ENCODE results near the gene AFF3.

DNA sequence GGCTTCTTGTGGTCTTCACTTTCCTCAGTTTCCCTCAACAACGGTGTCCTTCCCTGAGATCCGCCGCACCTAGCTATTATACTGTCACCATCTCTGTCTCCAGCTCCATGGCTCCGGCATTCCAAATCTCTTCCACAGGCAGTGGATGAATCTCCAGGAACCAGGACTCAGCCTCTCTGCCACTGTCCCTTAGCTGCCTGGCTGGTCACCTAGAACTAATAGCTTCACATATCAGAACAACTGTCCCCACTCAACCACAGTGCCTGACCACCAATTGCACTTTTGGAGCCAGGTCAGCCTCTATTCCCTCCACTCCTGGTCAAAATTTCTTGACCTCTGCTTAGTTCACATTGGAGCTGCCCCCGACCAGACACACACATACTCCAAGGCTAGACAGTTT, 38.1 kb upstream of the AFF3 start:
- TF ChIP-seq TAF1 (IDR thresholded peaks at IDR 0.05; ENCODE audit: low read depth) (no peak), EP300 (IDR thresholded peaks at IDR 0.05; ENCODE audit: borderline replicate concordance) (no peak), RAD21 (IDR thresholded peaks at IDR 0.05; ENCODE audit: low read depth) (no peak), NFIC (IDR thresholded peaks at IDR 0.05) (no peak), TEAD4 (IDR thresholded peaks at IDR 0.05) (no peak), FOXM1 (IDR thresholded peaks at IDR 0.05; ENCODE audit: borderline replicate concordance, low read depth) (no peak), CREB1 (IDR thresholded peaks at IDR 0.05; ENCODE audit: low read depth) (no peak)
- TF ChIP-seq, protein P1, sequence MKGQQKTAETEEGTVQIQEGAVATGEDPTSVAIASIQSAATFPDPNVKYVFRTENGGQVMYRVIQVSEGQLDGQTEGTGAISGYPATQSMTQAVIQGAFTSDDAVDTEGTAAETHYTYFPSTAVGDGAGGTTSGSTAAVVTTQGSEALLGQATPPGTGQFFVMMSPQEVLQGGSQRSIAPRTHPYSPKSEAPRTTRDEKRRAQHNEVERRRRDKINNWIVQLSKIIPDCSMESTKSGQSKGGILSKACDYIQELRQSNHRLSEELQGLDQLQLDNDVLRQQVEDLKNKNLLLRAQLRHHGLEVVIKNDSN (IDR thresholded peaks at IDR 0.05), result no peak
- TF ChIP-seq, protein P2, sequence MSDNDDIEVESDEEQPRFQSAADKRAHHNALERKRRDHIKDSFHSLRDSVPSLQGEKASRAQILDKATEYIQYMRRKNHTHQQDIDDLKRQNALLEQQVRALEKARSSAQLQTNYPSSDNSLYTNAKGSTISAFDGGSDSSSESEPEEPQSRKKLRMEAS (IDR thresholded peaks at IDR 0.05), result no peak

Measured in Ishikawa (cell line).